Natural killer cell treated with Interleukin-12 subunit alpha and Interleukin-12 subunit beta and Interleukin-15 and Interleukin-18, amount 100 ng/mL, for 72 hours (primary cell): ENCODE data around the gene PCDHGA8. TPM values are rescaled to one million over a fixed set of nuclear protein-coding genes. Genes with fewer than 3 reads are reported as not detected.
"Not testable (repeated sequence)": the region's sequence is repeated elsewhere in the genome, so short reads cannot be mapped to it uniquely, and the experiment has no call there.

Experiments used
- ATAC-seq, 2 donors: fragments of 150-1000 bp; cut with Tn5 transposase in 1 of 2; sonication (Bioruptor Pico), chemical (Tn5 transposase) in 1 of 2; 2 replicates each; pipeline ENCODE4 v1.10.0; 2021
- DNase-seq: peaks from one replicate; pipeline ENCODE4 v3.0.0; 2022; ENCODE audit warnings: low spot score
- H3K27ac Mint-ChIP-seq, 2 donors: 1 replicate in 1 of 2; 2 replicates in 1 of 2; pipeline ENCODE4 v1.8.0; 2022; ENCODE audit warnings: mixed read lengths in 2 of 2, mild to moderate bottlenecking in 1 of 2, moderate library complexity in 1 of 2
- H3K27me3 Mint-ChIP-seq, 2 donors: 1 replicate in 1 of 2; 2 replicates in 1 of 2; pipeline ENCODE4 v1.8.0; 2022; ENCODE audit warnings: mixed read lengths in 2 of 2
- H3K36me3 Mint-ChIP-seq: one replicate; pipeline ENCODE4 v1.8.0; 2022; ENCODE audit warnings: mixed read lengths
- H3K4me1 Mint-ChIP-seq, 2 donors: 1 replicate in 1 of 2; 2 replicates in 1 of 2; pipeline ENCODE4 v1.8.0; 2022; ENCODE audit warnings: low read depth in 2 of 2, mixed read lengths in 2 of 2, mild to moderate bottlenecking in 1 of 2
- H3K4me3 Mint-ChIP-seq: one replicate; pipeline ENCODE4 v1.8.0; 2022; ENCODE audit warnings: mixed read lengths
- H3K9me3 Mint-ChIP-seq: 2 replicates; pipeline ENCODE4 v1.8.0; 2022; ENCODE audit warnings: mixed read lengths
- total RNA-seq, 2 donors: library from RNA; stranded (reverse); gene quantifications; one replicate each; pipeline ENCODE4 v1.2.3, GENCODE V29; 2022

The PCDHGA8 gene
- total RNA-seq, 2 donors from 2014 or later, result 0.19 to 0.20 TPM

- ATAC-seq, result peak; percentile 50 to 62
- DNase-seq, result no peak
- H3K27ac Mint-ChIP-seq, result no peak within 1 kb of the TSS
- H3K4me1 Mint-ChIP-seq, result peaks cover 6 to 23% of the 10 kb centered on the region in 2 donors
- H3K4me3 Mint-ChIP-seq, result peak within 1 kb of the TSS; percentile 79
- H3K27me3 Mint-ChIP-seq, result peaks cover 36 to 66% of the 10 kb centered on the region in 2 donors
- peaks cover 7% of the 10 kb centered on the region for H3K9me3 Mint-ChIP-seq
- H3K36me3 Mint-ChIP-seq, result peaks cover 20% of the 10 kb centered on the region
These were observed 28.5 kb downstream of the PCDHGA8 start, which contains the start of gene PCDHGA11 for GRCh38 chr5:141420855-141421488. Gene PCDHGA11, plus strand, starts transcription at chr5:141421051. Its CDS starts 177 bp downstream, at chr5:141421228.

GRCh38 chr5:141421489-141421855 is 29.0 kb downstream of the PCDHGA8 start:
- ATAC-seq (no peak), DNase-seq (no peak)
- peaks cover 7% of the 10 kb centered on the region for H3K9me3 Mint-ChIP-seq
- no peak overlapping the region for H3K27ac Mint-ChIP-seq
- peak overlapping the region; percentile 79 for H3K4me3 Mint-ChIP-seq
- peaks cover 6 to 23% of the 10 kb centered on the region in 2 donors for H3K4me1 Mint-ChIP-seq
- H3K27me3 Mint-ChIP-seq, result peaks cover 36 to 61% of the 10 kb centered on the region in 2 donors
- H3K36me3 Mint-ChIP-seq, result peaks cover 20% of the 10 kb centered on the region

- Mint-ChIP-seq H3K27me3 (peaks cover 38 to 58% of the 10 kb centered on the region in 2 donors), H3K4me1 (peaks cover 5 to 21% of the 10 kb centered on the region in 2 donors), H3K36me3 (peaks cover 18% of the 10 kb centered on the region), H3K9me3 (peaks cover 7% of the 10 kb centered on the region), H3K27ac (no peak overlapping the region), H3K4me3 (peak overlapping the region; percentile 18)
- no peak for DNase-seq
- ATAC-seq, result no peak
These were observed 30.4 kb downstream of the PCDHGA8 start for GRCh38 chr5:141422742-141423291.

GRCh38 chr5:141427783-141428426 is 35.5 kb downstream of the PCDHGA8 start:
- H3K36me3 Mint-ChIP-seq, result peaks cover 29% of the 10 kb centered on the region
- peaks cover 7 to 14% of the 10 kb centered on the region in 2 donors for H3K4me1 Mint-ChIP-seq
- peak in 1 of 2 donors; percentile 31 for ATAC-seq
- DNase-seq, result no peak
- H3K27me3 Mint-ChIP-seq, result peaks cover 38 to 48% of the 10 kb centered on the region in 2 donors
- H3K9me3 Mint-ChIP-seq, result no peaks in the 10 kb centered on the region
- no peak overlapping the region for H3K4me3 Mint-ChIP-seq
- H3K27ac Mint-ChIP-seq, result no peak overlapping the region

DNA sequence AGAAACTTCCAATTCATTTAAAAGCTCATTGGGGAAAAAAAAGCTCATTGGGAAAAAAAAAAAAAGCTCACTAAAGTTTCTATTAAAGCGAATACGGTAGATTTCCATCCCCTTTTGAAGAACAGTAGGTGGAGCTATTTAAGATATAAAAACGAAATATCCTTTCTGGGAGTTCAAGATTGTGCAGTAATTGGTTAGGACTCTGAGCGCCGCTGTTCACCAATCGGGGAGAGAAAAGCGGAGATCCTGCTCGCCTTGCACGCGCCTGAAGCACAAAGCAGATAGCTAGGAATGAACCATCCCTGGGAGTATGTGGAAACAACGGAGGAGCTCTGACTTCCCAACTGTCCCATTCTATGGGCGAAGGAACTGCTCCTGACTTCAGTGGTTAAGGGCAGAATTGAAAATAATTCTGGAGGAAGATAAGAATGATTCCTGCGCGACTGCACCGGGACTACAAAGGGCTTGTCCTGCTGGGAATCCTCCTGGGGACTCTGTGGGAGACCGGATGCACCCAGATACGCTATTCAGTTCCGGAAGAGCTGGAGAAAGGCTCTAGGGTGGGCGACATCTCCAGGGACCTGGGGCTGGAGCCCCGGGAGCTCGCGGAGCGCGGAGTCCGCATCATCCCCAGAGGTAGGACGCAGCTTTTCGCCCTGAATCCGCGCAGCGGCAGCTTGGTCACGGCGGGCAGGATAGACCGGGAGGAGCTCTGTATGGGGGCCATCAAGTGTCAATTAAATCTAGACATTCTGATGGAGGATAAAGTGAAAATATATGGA is 38.1 kb downstream of the PCDHGA8 start, which contains the start of gene PCDHGA12:
PCDHGA12 (plus strand) TSS at position 176 of the 782 bp plus-strand sequence; CDS start at position 429, 253 bp downstream.
- Mint-ChIP-seq H3K4me3 (peak within 1 kb of the TSS; percentile 90), H3K36me3 (peaks cover 27% of the 10 kb centered on the region), H3K27ac (peak within 1 kb of the TSS; percentile 22 to 61), H3K27me3 (peaks cover 43% of the 10 kb centered on the region in 2 donors), H3K9me3 (peaks cover 2% of the 10 kb centered on the region), H3K4me1 (peaks cover 7 to 14% of the 10 kb centered on the region in 2 donors)
- DNase-seq (no peak), ATAC-seq (peak in 1 of 2 donors; percentile 66)

GRCh38 chr5:141431286-141431685 is 38.9 kb downstream of the PCDHGA8 start:
- ATAC-seq, result peak in 1 of 2 donors; percentile 48
- peak overlapping the region; percentile 90 for H3K4me3 Mint-ChIP-seq
- peaks cover 7 to 14% of the 10 kb centered on the region in 2 donors for H3K4me1 Mint-ChIP-seq
- no peak for DNase-seq
- peaks cover 2% of the 10 kb centered on the region for H3K9me3 Mint-ChIP-seq
- peak overlapping the region in 1 of 2 donors; percentile 22 for H3K27ac Mint-ChIP-seq
- H3K27me3 Mint-ChIP-seq, result peaks cover 43% of the 10 kb centered on the region in 2 donors
- peaks cover 27% of the 10 kb centered on the region for H3K36me3 Mint-ChIP-seq

DNA sequence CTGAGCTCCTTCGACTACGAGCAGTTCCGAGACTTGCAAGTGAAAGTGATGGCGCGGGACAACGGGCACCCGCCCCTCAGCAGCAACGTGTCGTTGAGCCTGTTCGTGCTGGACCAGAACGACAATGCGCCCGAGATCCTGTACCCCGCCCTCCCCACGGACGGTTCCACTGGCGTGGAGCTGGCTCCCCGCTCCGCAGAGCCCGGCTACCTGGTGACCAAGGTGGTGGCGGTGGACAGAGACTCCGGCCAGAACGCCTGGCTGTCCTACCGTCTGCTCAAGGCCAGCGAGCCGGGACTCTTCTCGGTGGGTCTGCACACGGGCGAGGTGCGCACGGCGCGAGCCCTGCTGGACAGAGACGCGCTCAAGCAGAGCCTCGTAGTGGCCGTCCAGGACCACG is 39.9 kb downstream of the PCDHGA8 start:
- Mint-ChIP-seq H3K27me3 (peaks cover 37 to 43% of the 10 kb centered on the region in 2 donors), H3K4me1 (peaks cover 7 to 14% of the 10 kb centered on the region in 2 donors), H3K4me3 (peak overlapping the region; percentile 90), H3K36me3 (peaks cover 27% of the 10 kb centered on the region)
- H3K9me3 Mint-ChIP-seq, DNase-seq, ATAC-seq, H3K27ac Mint-ChIP-seq: not testable (repeated sequence)

- not testable (repeated sequence) for H3K4me3 Mint-ChIP-seq, H3K27ac Mint-ChIP-seq, ATAC-seq, H3K9me3 Mint-ChIP-seq, DNase-seq
- H3K36me3 Mint-ChIP-seq, result peaks cover 27% of the 10 kb centered on the region
- peaks cover 7 to 14% of the 10 kb centered on the region in 2 donors for H3K4me1 Mint-ChIP-seq
- peaks cover 37 to 43% of the 10 kb centered on the region in 2 donors for H3K27me3 Mint-ChIP-seq
These were observed 40.3 kb downstream of the PCDHGA8 start for GRCh38 chr5:141432726-141433125.

DNA sequence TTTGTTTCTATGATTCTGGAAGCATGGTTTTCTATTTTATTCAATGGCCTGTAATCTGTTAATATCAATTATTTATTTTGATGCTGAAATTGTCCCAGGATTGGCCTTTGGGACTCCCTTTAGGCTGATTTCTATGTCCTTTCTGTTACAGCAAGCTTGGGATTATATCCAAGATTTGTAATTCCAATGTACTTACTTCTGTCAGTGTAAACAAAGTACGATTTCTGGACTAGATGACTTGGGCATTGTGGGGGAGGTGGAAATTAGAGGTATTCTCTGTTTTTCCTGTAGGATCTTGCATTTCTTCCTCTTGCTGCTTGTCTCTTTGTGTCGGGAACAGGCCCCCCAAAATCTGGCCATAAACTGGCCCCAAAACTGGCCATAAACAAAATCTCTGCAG is 41.6 kb downstream of the PCDHGA8 start:
- Mint-ChIP-seq H3K4me3 (no peak overlapping the region), H3K36me3 (peaks cover 27% of the 10 kb centered on the region), H3K27ac (no peak overlapping the region), H3K27me3 (peaks cover 32 to 38% of the 10 kb centered on the region in 2 donors), H3K4me1 (peaks cover 7 to 14% of the 10 kb centered on the region in 2 donors), H3K9me3 (peaks cover 2% of the 10 kb centered on the region)
- no peak for ATAC-seq
- DNase-seq, result no peak

GRCh38 chr5:141437221-141437620 is 44.8 kb downstream of the PCDHGA8 start:
- no peak overlapping the region for H3K27ac Mint-ChIP-seq
- DNase-seq (no peak), ATAC-seq (no peak)
- H3K4me3 Mint-ChIP-seq, result no peak overlapping the region
- H3K36me3 Mint-ChIP-seq, result peaks cover 7% of the 10 kb centered on the region
- peaks cover 0 to 2% of the 10 kb centered on the region in 2 donors for H3K4me1 Mint-ChIP-seq
- peaks cover 5% of the 10 kb centered on the region for H3K9me3 Mint-ChIP-seq
- peaks cover 19 to 20% of the 10 kb centered on the region in 2 donors for H3K27me3 Mint-ChIP-seq

GRCh38 chr5:141439411-141440141 is 47.1 kb downstream of the PCDHGA8 start:
- H3K27ac Mint-ChIP-seq, result no peak overlapping the region
- no peak for DNase-seq

DNA sequence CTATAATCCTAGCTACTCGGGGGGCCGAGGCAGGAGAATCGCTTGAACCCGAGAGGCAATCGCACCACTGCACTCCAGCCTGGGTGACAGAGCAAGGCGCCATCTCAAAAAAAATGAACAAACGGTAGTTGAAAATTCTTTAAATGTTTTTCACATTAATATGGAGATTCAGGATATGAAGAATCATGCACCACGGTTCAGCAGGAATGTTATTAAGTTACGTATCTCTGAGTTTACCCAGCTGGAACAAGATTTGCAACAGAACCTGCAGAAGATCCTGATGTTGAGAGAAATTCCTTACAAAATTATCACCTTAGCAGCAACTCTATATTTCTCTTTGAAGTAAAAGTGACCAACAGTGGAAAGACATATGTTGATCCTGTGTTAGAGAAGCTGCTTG is 47.9 kb downstream of the PCDHGA8 start:
- Mint-ChIP-seq H3K27ac (no peak overlapping the region), H3K4me3 (no peak overlapping the region), H3K27me3 (peaks cover 12 to 23% of the 10 kb centered on the region in 2 donors), H3K9me3 (peaks cover 3% of the 10 kb centered on the region), H3K4me1 (peaks cover 0 to 3% of the 10 kb centered on the region in 2 donors), H3K36me3 (no peaks in the 10 kb centered on the region)
- DNase-seq (no peak), ATAC-seq (no peak)

More at GRCh38 chr5:141439411-141440141, 47.1 kb downstream of the PCDHGA8 start:
- peaks cover 12 to 17% of the 10 kb centered on the region in 2 donors for H3K27me3 Mint-ChIP-seq
- no peak overlapping the region for H3K4me3 Mint-ChIP-seq
- H3K9me3 Mint-ChIP-seq, result peaks cover 3% of the 10 kb centered on the region
- no peak for ATAC-seq
- H3K36me3 Mint-ChIP-seq, result no peaks in the 10 kb centered on the region
- peaks cover 0 to 3% of the 10 kb centered on the region in 2 donors for H3K4me1 Mint-ChIP-seq
